HEK293 (cell line): ENCODE results near the gene ELOVL2.

Experiments
- CTCF ChIP-seq: fragments of 450-650 bp; formaldehyde crosslinking; IDR thresholded peaks from 2 replicates; pipeline ENCODE4 v1.5.1; 2016; ENCODE audit warnings: missing biosample characterization, missing genetic modification characterization
- ELK4 ChIP-seq: IDR thresholded peaks from 2 replicates; pipeline ENCODE4 v1.6.1; 2011; ENCODE audit warnings: mild to moderate bottlenecking, low read depth, low read length, borderline replicate concordance
- GLIS2 ChIP-seq: fragments of 450-650 bp; formaldehyde crosslinking; IDR thresholded peaks from 2 replicates; pipeline ENCODE4 v1.5.1; 2016; ENCODE audit warnings: missing biosample characterization, missing genetic modification characterization
- MEIS1 ChIP-seq: sonication (generic); formaldehyde crosslinking; IDR thresholded peaks from 2 replicates; pipeline ENCODE4 v1.8.1; 2022; ENCODE audit warnings: missing genetic modification reagents, mild to moderate bottlenecking, borderline replicate concordance
- PATZ1 ChIP-seq: fragments of 450-650 bp; formaldehyde crosslinking; IDR thresholded peaks from 2 replicates; pipeline ENCODE4 v1.5.1; 2016; ENCODE audit warnings: missing biosample characterization, missing genetic modification characterization
- ZFHX2 ChIP-seq: fragments of 450-650 bp; formaldehyde crosslinking; conservative IDR thresholded peaks from 2 replicates; pipeline ENCODE4 v1.5.1; 2016; ENCODE audit warnings: missing biosample characterization, missing genetic modification characterization
- ZNF121 ChIP-seq: fragments of 450-650 bp; formaldehyde crosslinking; IDR thresholded peaks from 2 replicates; pipeline ENCODE4 v1.5.1; 2016; ENCODE audit warnings: missing biosample characterization, missing genetic modification characterization
- ZNF274 ChIP-seq, 2 experiments: fragments of 200-500 bp in 1 of 2; fragments of 450-650 bp in 1 of 2; sonication (Bioruptor generic) in 1 of 2; formaldehyde crosslinking in 1 of 2; IDR thresholded peaks; 2 replicates each; pipeline versions ENCODE4 v1.5.1 to v1.6.1; 2014 to 2016; ENCODE audit warnings: borderline replicate concordance in 1 of 2, inconsistent platforms in 1 of 2, low read length in 1 of 2, missing biosample characterization in 1 of 2, missing genetic modification characterization in 1 of 2
- ZNF549 ChIP-seq: fragments of 450-650 bp; IDR thresholded peaks from 2 replicates; pipeline ENCODE4 v1.5.1; 2018; ENCODE audit warnings: missing biosample characterization, missing genetic modification characterization, mild to moderate bottlenecking, inconsistent platforms, moderate library complexity
- ZNF660 ChIP-seq: fragments of 450-650 bp; IDR thresholded peaks from 2 replicates; pipeline ENCODE4 v1.5.1; 2018; ENCODE audit warnings: missing biosample characterization, mild to moderate bottlenecking, missing genetic modification characterization
- ZNF707 ChIP-seq: fragments of 450-650 bp; formaldehyde crosslinking; IDR thresholded peaks from 2 replicates; pipeline ENCODE4 v1.5.1; 2016; ENCODE audit warnings: missing biosample characterization, missing genetic modification characterization
- TF ChIP-seq, protein P1 (sequence below): fragments of 450-650 bp; formaldehyde crosslinking; IDR thresholded peaks from 2 replicates; pipeline ENCODE4 v1.5.1; 2016; ENCODE audit warnings: missing biosample characterization, missing genetic modification characterization
- TF ChIP-seq, protein P2 (sequence below): fragments of 450-650 bp; formaldehyde crosslinking; IDR thresholded peaks from 2 replicates; pipeline ENCODE4 v1.5.1; 2016; ENCODE audit warnings: missing biosample characterization, missing genetic modification characterization, low read depth

GRCh38 chr6:11035616-11036350 lies 8.3 kb downstream of the ELOVL2 start:
- TF ChIP-seq, protein P1, sequence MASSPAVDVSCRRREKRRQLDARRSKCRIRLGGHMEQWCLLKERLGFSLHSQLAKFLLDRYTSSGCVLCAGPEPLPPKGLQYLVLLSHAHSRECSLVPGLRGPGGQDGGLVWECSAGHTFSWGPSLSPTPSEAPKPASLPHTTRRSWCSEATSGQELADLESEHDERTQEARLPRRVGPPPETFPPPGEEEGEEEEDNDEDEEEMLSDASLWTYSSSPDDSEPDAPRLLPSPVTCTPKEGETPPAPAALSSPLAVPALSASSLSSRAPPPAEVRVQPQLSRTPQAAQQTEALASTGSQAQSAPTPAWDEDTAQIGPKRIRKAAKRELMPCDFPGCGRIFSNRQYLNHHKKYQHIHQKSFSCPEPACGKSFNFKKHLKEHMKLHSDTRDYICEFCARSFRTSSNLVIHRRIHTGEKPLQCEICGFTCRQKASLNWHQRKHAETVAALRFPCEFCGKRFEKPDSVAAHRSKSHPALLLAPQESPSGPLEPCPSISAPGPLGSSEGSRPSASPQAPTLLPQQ (tag by site-specific recombination), result no peak
- TF ChIP-seq ZNF121, result no peak
- TF ChIP-seq MEIS1 (CRISPR knock-in tag), result no peak
- no peak for TF ChIP-seq ZNF660 (tag by site-specific recombination)
- no peak for TF ChIP-seq CTCF (tag by site-specific recombination)
- TF ChIP-seq ZNF707 (tag by site-specific recombination), result no peak
- no peak for TF ChIP-seq ZNF549 (tag by site-specific recombination)
- TF ChIP-seq ELK4, result no peak
- no peak for TF ChIP-seq ZNF274 (IDR thresholded peaks at IDR 0.05; ENCODE audit: low read length)
- no peak for TF ChIP-seq ZNF274 (tag by site-specific recombination; IDR thresholded peaks at IDR 0.05; ENCODE audit: borderline replicate concordance)
- TF ChIP-seq GLIS2 (tag by site-specific recombination), result no peak
- TF ChIP-seq, protein P2, sequence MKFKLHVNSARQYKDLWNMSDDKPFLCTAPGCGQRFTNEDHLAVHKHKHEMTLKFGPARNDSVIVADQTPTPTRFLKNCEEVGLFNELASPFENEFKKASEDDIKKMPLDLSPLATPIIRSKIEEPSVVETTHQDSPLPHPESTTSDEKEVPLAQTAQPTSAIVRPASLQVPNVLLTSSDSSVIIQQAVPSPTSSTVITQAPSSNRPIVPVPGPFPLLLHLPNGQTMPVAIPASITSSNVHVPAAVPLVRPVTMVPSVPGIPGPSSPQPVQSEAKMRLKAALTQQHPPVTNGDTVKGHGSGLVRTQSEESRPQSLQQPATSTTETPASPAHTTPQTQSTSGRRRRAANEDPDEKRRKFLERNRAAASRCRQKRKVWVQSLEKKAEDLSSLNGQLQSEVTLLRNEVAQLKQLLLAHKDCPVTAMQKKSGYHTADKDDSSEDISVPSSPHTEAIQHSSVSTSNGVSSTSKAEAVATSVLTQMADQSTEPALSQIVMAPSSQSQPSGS (tag by site-specific recombination), result no peak
- no peak for TF ChIP-seq ZFHX2 (tag by site-specific recombination)
- no peak for TF ChIP-seq PATZ1 (tag by site-specific recombination)
